ENCODE results near the gene AGRN.
"Not testable (repeated sequence)": the region's sequence is repeated elsewhere in the genome, so short reads cannot be mapped to it uniquely, and the experiment has no call there.

The AGRN gene

DNA sequence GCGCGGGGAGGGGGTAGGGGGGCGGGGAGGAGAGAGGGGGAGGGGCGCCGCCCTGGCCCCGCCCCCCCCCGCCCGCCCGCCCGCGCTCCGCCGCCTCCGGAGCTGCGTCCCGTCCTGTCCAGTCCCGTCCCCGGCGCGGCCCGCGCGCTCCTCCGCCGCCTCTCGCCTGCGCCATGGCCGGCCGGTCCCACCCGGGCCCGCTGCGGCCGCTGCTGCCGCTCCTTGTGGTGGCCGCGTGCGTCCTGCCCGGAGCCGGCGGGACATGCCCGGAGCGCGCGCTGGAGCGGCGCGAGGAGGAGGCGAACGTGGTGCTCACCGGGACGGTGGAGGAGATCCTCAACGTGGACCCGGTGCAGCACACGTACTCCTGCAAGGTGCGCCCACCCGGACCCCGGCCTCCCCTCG, at the start of gene AGRN:
AGRN (plus strand) TSS at position 121 of the 405 bp plus-strand sequence; CDS start at position 174, 53 bp downstream.
- DNase-seq, result peak; percentile 49

DNA sequence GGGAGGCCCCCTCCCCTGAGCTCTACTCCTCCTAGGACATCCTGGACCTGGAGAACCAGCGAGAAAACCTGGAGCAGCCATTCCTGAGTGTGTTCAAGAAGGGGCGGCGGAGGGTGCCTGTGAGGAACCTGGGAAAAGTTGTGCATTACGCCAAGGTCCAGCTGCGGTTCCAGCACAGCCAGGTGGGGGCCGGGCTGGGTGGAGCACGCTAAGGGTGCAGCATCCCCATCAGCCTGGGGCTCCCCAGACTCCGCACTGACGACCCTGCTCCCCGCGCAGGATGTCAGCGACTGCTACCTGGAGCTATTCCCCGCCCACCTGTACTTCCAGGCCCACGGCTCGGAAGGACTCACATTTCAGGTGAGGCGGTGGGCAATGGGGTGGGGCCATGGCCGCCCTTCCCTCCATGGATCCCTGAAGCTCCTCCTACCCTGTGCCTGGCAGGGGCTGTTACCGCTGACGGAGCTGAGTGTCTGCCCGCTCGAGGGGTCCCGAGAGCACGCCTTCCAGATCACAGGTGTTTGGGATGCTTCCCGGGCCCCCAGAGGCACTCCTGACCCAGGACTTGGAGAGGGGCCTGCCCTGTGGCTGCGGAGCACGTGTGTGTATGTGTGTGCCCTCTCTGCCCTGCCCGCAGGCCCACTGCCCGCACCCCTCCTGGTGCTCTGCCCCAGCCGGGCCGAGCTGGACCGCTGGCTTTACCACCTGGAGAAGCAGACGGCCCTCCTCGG, 49.5 kb upstream of the AGRN start:
- no peak for DNase-seq

DNA sequence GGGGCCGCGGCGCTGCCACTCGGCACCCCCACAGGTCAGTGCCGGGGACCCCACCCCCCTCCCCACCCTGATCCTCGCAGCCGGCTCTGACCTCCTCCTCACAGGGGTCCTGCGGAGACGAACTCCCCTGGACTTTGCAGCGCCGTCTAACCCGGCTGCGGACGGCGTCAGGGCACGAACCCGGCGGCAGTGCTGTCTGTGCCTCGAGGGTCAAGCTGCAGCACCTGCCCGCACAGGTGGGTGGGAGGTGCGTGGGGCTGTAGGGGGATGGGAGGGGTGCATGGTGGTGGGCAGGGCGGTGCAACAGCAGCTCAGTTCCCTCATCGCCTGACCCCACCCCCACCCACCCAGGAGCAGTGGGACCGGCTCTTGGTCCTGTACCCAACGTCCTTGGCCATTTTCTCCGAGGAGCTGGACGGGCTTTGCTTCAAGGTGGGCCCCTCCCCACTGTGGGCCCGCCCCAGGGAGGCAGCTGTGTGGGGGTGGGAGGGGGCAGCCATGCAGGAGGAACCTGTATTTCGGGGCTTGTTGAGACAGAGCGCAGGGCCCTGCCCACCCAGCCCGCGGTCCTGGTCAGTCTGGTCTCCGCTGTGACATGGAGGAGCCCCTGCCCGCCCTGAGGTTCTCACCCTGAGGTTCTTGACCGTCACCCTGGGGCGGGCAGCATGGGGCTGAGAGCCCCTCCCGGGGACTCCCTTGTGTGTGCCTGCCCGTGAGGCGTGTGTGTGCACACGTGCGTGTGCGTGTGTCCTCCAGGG, 48.8 kb upstream of the AGRN start:
- no peak for DNase-seq

- no peak for DNase-seq
Measured at GRCh38 chr1:971751-972506, 48.0 kb upstream of the AGRN start.

DNA sequence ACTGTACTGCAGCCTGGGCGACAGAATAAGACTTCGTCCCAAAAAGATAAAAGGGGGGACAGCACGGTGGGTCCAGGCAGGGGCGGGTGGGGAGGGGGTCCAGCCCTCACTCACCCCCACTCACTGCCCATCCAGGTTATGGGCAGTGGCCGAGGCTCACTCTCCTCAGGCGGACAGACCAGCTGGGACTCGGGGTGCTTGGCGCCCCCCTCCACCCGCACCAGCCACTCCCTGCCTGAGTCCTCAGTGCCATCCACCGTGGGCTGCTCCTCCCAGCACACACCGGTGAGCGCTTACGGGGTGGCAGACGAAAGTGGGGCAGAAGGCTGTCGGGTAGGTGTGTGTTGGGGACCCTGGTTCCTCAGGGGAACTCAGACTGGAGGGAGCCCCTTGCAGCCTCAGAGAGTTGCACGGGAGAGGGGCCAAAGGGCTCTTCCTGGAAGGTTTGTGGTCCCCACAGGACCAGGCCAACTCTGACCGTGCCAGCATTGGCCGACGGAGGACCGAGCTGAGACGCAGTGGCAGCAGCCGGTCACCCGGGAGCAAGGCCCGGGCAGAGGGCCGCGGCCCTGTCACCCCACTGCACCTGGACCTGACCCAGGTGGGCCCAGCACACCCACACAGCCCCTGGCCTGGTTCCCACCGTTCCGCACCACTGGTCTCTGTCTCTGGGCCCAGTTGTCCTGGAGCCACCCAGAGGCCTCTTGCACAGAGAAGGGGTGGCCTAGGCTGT, 47.0 kb upstream of the AGRN start:
- DNase-seq, result no peak

DNA sequence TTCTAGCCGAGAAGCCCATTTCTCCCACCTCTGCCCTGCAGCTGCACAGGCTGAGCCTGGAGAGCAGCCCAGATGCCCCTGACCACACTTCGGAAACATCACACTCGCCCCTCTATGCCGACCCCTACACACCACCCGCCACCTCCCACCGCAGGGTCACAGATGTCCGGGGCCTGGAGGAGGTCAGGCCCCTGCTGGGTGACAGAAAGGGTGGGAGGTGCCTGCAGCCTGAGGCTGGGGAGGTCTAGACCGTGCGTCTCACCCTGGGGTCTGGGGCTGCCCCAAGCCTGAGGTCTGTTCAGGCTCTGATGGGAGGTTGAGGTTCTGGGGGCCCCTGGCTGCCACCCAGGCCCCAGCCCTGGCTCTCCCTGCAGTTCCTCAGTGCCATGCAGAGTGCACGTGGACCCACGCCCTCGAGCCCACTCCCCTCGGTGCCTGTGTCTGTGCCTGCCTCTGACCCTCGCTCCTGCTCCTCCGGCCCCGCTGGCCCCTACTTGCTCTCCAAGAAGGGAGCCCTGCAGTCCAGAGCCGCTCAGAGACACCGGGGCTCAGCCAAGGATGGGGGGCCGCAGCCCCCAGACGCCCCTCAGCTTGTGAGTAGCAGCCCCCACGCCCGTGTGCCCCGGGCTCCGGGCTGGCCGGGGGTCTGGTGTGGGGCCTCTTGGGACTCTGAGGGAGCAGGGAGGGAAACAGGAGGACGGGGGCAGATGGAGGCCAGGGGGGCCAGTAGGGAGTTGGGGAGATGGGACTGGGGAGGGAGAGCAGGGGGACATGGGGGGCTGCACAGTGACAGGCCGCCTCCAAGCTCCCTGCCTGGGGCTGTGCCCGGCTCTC, 46.2 kb upstream of the AGRN start:
- no peak for DNase-seq

GRCh38 chr1:974293-974640, 45.7 kb upstream of the AGRN start:
- DNase-seq, result no peak

- no peak for DNase-seq
Measured at GRCh38 chr1:974687-975328, 45.1 kb upstream of the AGRN start.

DNA sequence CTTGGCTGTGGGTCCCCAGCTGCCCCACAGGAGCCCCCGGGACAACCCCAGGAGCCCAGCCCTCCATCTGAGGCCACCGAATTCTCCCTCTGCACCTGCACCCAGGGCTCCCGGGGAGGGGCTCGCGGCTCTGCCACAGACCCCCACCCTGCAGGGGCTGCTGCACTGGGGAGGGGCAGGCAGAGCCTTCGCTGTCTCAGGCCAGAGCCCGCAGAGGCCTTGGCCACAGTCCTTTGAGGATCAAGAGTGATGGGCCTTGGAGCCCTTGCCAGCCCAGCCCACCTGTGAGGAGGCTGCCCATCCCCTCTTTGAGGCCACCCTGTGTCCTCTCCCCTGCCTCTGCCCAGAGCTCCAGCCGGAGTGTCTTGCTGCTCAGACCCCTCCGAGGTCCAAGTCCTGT, 44.6 kb upstream of the AGRN start:
- DNase-seq, result no peak

DNA sequence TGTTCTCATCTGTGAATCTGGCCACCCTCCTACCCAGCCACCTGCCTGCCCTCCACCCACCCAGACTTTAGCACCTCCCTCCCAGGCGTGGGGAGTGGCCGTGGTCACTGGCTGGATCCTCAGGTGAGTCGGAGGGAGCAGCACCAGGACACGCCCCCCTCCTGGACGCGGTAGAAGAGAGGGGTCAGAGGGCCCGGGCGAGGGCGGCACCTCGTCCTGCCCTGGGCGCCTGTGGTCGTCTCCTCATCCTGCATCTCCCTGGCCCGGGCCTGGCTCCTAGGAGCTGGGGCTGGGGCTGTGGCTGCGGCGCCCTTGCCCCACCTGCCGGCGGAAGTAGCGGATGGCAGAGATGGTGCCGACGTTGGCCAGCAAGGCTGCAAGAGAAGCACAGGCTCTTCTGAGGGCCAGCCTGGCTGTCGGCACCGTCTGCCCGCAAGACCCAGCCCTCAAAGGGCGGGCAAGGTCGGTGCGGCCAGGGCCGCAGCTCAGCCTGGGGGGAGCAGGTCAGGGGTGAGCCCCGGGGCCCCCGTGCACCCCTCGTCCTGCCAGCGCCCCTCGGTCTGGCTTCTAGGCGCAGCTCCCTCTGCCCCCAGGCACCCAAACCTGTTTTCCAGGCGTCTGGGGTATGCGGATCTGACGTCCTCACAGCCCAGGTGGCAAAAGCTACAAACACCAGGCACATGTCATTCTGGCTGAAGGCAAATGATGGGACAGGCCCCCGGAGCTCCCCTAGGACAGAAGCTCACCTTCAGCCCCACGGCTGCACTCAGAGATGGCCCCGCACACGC, 43.8 kb upstream of the AGRN start:
- peak; percentile 70 for DNase-seq

DNA sequence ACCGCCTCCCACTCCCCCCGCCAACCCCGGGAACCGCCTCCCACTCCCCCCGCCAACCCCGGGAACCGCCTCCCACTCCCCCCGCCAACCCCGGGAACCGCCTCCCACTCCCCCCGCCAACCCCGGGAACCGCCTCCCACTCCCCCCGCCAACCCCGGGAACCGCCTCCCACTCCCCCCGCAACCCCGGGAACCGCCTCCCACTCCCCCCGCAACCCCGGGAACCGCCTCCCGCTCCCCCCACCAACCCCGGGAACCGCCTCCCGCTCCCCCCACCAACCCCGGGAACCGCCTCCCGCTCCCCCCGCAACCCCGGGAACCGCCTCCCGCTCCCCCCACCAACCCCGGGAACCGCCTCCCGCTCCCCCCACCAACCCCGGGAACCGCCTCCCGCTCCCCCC, 43.1 kb upstream of the AGRN start:
- not testable (repeated sequence) for DNase-seq

DNA sequence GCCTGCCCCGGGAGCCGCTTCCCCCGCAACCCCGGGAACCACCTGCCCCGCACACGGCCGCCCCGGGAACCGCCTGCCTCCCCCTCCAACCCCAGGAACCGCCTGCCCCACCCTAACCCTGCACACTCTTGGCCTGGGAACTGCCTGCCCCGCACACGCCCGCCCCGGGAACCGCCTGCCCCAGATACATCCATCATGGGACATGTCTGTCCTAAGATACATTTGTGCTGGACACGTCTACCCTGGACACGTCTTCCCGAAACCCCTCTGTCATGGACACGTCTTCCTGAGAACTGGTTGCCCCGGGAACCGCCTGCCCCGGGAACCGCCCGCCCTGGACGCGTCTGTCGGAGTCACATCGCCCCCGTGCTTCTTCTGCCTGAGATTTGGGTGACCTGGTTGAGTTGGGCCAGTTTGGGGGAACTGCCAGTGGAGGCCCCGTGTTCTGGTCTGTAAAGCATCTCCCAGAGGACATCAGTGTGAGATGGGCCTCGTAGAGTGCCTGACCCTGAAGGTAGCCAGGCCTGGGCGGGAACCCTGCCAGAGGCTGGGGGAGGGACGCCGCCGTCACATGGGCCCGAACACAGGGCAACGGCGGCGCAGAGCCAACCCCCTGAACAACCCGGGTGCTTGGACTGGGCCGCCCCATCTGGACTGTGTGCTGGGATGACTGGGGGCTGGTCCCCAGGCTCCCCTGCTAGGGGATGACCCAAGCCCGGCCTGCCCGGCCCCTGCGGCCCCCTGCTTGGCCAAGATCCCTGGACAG, 41.7 kb upstream of the AGRN start:
- DNase-seq, result no peak

DNA sequence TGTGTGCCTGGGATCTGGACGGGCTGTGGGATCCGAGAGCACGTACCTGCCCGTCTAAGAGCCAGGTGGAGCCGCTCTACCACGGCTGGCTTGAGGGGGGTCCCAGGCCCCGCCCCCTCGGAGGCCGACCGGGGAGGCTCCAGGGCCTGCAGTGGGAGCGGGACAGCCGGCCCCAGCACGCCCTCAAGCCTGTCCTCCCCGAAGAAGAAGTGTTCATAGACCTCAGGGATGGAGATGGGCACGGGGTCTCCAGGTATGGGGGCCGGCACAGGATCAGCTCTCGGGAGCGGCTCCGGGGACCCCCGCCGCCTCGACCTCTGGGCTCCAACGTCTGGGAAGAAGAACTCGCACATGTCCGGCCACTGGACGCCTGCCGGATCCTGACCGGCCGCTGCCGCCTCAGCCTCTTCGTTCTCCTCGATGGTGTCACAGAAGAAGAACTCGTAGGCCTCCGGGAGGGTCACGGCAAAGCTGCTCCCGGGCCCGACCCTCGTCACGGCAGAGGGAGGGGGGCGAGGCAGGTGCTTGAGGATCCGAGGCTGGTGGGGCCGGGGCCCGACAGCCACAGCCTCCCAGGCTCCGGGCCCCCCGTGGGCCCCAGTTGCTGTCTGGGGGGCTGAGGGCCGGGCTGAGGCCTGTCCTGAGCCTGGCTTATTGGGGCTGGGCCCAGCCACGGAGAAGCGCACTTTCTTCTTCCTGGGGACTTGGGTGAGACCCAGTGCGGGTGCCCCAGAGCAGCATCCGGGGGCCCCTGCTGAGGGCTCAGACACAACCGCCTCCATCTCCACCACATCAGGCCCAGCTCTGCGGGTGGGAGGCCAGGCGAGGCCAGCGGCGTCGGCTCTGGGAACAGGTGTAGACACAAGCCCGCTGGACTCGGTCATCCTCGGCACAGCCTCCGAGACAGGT, 40.8 kb upstream of the AGRN start:
- DNase-seq, result no peak

DNA sequence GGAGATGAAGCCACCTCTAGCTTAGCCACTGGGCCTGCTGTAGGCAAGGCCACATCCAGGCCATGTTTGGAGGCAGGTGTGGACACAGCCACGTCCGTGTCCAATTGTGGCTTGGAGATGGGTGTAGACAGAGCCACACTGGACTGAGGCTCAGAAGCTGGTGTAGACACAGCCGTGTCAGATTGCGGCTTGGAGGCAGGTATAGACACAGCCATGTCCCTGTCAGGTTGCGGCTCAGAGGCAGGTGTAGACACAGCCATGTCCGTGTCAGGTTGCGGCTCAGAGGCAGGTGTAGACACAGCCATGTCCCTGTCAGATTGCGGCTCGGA, 40.2 kb upstream of the AGRN start:
- DNase-seq, result no peak

- no peak for DNase-seq
Measured at GRCh38 chr1:980137-980571, 39.8 kb upstream of the AGRN start.

DNA sequence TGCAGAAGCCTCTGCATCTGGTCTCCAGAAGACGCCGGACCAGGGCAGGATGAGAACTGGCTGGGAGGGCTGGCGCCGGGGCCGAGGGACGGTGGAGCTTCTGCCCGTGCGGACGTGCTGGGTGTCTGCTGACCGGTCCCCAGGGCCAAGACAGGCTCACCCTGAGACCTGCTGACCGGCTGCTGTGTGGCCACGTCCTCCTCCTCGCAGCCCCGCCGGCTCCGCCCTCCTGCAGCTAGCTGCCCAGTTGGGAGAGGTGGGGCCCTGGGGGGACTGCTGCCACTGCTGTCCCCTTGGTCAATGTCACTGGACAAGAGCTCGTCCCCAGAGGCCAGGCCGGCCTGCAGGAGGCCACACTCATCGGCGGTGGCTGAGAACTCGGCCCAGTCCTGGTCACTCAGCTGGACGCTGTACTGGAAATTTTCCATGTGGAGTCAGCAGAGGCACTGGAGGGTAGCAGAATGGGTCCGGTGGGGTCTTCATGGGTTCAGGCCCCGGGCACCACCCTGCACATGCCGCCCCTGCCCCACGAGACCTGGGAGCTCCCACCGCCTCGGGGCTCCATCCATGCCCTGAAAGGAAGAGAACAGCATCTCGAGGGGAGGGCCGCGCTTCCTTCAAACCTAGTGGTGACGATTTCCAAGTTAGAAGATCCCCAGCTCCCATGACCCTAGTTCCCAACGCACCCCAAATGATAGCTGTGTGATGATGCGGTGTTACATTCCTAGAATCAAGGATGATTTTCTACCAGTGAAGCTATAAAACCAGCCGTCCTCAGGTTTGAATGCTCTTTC, 39.1 kb upstream of the AGRN start:
- no peak for DNase-seq

DNA sequence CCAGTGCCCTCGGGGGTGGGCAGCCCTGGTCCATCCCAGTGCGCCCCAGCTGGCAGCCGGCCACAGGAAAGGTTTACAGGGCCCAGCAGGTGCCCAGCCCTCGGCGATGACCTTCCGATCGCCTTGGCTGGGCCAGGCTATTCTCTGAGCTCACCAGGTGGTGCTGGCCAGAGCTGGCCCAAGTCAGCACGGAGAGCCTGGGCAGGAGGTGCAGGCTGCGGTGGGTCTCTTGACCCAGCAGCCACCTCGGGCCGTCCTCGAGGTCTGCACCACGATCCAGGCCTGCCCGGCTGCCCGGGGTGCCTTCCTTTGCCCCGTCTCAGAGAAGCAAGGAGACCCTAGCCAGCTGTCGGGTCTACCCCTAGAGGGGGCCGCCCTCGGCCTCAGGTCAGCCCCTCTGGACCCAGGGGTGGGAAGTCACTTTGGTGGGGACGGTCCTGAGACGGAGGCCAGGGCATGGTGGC, 38.4 kb upstream of the AGRN start:
- no peak for DNase-seq

DNA sequence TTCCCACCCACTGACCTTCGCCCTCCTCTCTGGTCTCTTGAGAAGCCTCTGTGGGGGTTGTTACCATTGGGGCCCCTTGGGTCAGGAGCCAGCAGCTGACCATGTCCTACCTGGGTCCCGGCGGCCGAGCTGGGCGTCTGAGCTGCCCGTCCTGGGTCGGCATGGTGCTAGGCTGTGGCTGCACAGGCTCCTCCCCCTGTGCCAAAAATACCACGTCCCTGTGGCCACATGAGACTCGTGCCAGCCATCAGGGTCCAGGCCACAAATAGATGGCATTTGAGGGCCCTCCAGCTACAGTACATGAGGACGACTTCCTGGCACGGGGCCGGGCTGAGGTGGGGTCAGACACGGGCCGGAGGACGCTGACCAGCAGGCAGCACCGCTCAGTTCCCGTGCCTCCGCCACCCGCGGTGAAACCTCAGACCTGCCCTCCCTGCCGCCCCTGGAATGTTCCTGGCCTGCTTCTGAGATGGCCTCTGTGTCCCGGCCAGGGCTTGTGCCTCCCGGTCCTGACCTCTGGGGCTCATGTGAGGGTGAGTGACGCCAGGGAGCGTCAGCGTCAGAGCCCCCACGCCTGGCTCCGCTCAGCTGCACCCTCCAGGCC, 37.9 kb upstream of the AGRN start, which contains the start of gene PERM1:
PERM1 (minus strand) TSS at position 139 of the 604 bp plus-strand sequence. CDS start 1,064 bp downstream, outside the sequence.
- no peak for DNase-seq
